ENCODE results near the gene UNKL. TPM values are rescaled to one million over a fixed set of nuclear protein-coding genes. Genes with fewer than 3 reads are reported as not detected.

UNKL gene
- total and polyA plus RNA-seq, 4 donors = 13.2 to 32.5 (median 19.1) TPM

- no peak overlapping the region for H3K4me3 ChIP-seq (ENCODE audit: low read depth, low read length)
- H3K27ac ChIP-seq (ENCODE audit: low read depth, low read length) = no peak overlapping the region
- peaks cover 78% of the 10 kb centered on the region for H3K36me3 ChIP-seq (ENCODE audit: control insufficient read depth, insufficient read depth, low read length)
- H3K4me1 ChIP-seq (ENCODE audit: control insufficient read depth, insufficient read depth, low read length) = peaks cover 27% of the 10 kb centered on the region
- no peaks in the 10 kb centered on the region for H3K27me3 ChIP-seq (ENCODE audit: control insufficient read depth, insufficient read depth, low read length)
- 83% methylated on average over 5 of the region's 10 CpGs for WGBS (ENCODE audit: insufficient coverage)
- no peaks in the 10 kb centered on the region for H3K9me3 ChIP-seq (ENCODE audit: control insufficient read depth, insufficient read depth, low read length)
- DNase-seq (ENCODE audit: low read depth in 4 of 6, low spot score in 6 of 6) = no peak
Measured at GRCh38 chr16:1380195-1380594, 34.3 kb downstream of the UNKL start.

- DNase-seq (ENCODE audit: low read depth in 4 of 6, low spot score in 6 of 6) = peak in 4 of 6 donors; percentile 21 to 51 (median 38)
- H3K27me3 ChIP-seq (ENCODE audit: control insufficient read depth, insufficient read depth, low read length) = no peaks in the 10 kb centered on the region
- no peaks in the 10 kb centered on the region for H3K9me3 ChIP-seq (ENCODE audit: control insufficient read depth, insufficient read depth, low read length)
- peaks cover 78% of the 10 kb centered on the region for H3K36me3 ChIP-seq (ENCODE audit: control insufficient read depth, insufficient read depth, low read length)
- peaks cover 27% of the 10 kb centered on the region for H3K4me1 ChIP-seq (ENCODE audit: control insufficient read depth, insufficient read depth, low read length)
- no peak overlapping the region for H3K27ac ChIP-seq (ENCODE audit: low read depth, low read length)
- WGBS (ENCODE audit: insufficient coverage) = under 1% methylated on average over 74 of the region's 95 CpGs
- H3K4me3 ChIP-seq (ENCODE audit: low read depth, low read length) = peak overlapping the region; percentile 11
Measured at GRCh38 chr16:1379304-1380076, 35.0 kb downstream of the UNKL start.

- no peaks in the 10 kb centered on the region for H3K27me3 ChIP-seq (ENCODE audit: control insufficient read depth, insufficient read depth, low read length)
- peaks cover 27% of the 10 kb centered on the region for H3K4me1 ChIP-seq (ENCODE audit: control insufficient read depth, insufficient read depth, low read length)
- WGBS (ENCODE audit: insufficient coverage) = 11% methylated on average over 31 of the region's 31 CpGs
- no peak overlapping the region for H3K27ac ChIP-seq (ENCODE audit: low read depth, low read length)
- peak overlapping the region; percentile 11 for H3K4me3 ChIP-seq (ENCODE audit: low read depth, low read length)
- DNase-seq (ENCODE audit: low read depth in 4 of 6, low spot score in 6 of 6) = peak in 1 of 6 donors; percentile 20
- H3K9me3 ChIP-seq (ENCODE audit: control insufficient read depth, insufficient read depth, low read length) = no peaks in the 10 kb centered on the region
- H3K36me3 ChIP-seq (ENCODE audit: control insufficient read depth, insufficient read depth, low read length) = peaks cover 78% of the 10 kb centered on the region
Measured at GRCh38 chr16:1378804-1379303, 35.6 kb downstream of the UNKL start.

- Histone ChIP-seq H3K27ac (ENCODE audit: low read depth, low read length) (no peak overlapping the region), H3K27me3 (ENCODE audit: control insufficient read depth, insufficient read depth, low read length) (no peaks in the 10 kb centered on the region), H3K36me3 (ENCODE audit: control insufficient read depth, insufficient read depth, low read length) (peaks cover 72% of the 10 kb centered on the region), H3K4me1 (ENCODE audit: control insufficient read depth, insufficient read depth, low read length) (peaks cover 27% of the 10 kb centered on the region), H3K4me3 (ENCODE audit: low read depth, low read length) (no peak overlapping the region), H3K9me3 (ENCODE audit: control insufficient read depth, insufficient read depth, low read length) (no peaks in the 10 kb centered on the region)
- DNase-seq (ENCODE audit: low read depth in 4 of 6, low spot score in 6 of 6) = no peak
- 90% methylated on average over 21 of the region's 25 CpGs for WGBS (ENCODE audit: insufficient coverage)
Measured at GRCh38 chr16:1378087-1378803, 36.3 kb downstream of the UNKL start.

GRCh38 chr16:1377406-1378010, 37.0 kb downstream of the UNKL start:
- DNase-seq (ENCODE audit: low read depth in 4 of 6, low spot score in 6 of 6) = peak in 1 of 6 donors; percentile 36
- Histone ChIP-seq H3K9me3 (ENCODE audit: control insufficient read depth, insufficient read depth, low read length) (no peaks in the 10 kb centered on the region), H3K27ac (ENCODE audit: low read depth, low read length) (no peak overlapping the region), H3K4me1 (ENCODE audit: control insufficient read depth, insufficient read depth, low read length) (peaks cover 27% of the 10 kb centered on the region), H3K27me3 (ENCODE audit: control insufficient read depth, insufficient read depth, low read length) (no peaks in the 10 kb centered on the region), H3K36me3 (ENCODE audit: control insufficient read depth, insufficient read depth, low read length) (peaks cover 70% of the 10 kb centered on the region), H3K4me3 (ENCODE audit: low read depth, low read length) (no peak overlapping the region)
- WGBS (ENCODE audit: insufficient coverage) = 81% methylated on average over 10 of the region's 10 CpGs

- Histone ChIP-seq H3K36me3 (ENCODE audit: control insufficient read depth, insufficient read depth, low read length) (peaks cover 71% of the 10 kb centered on the region), H3K9me3 (ENCODE audit: control insufficient read depth, insufficient read depth, low read length) (no peaks in the 10 kb centered on the region), H3K4me1 (ENCODE audit: control insufficient read depth, insufficient read depth, low read length) (peaks cover 27% of the 10 kb centered on the region), H3K27ac (ENCODE audit: low read depth, low read length) (no peak overlapping the region), H3K4me3 (ENCODE audit: low read depth, low read length) (no peak overlapping the region), H3K27me3 (ENCODE audit: control insufficient read depth, insufficient read depth, low read length) (no peaks in the 10 kb centered on the region)
- 89% methylated on average over 19 of the region's 19 CpGs for WGBS (ENCODE audit: insufficient coverage)
- DNase-seq (ENCODE audit: low read depth in 4 of 6, low spot score in 6 of 6) = no peak
Measured at GRCh38 chr16:1375741-1376410, 38.6 kb downstream of the UNKL start.

- H3K9me3 ChIP-seq (ENCODE audit: control insufficient read depth, insufficient read depth, low read length) = no peaks in the 10 kb centered on the region
- no peak for DNase-seq (ENCODE audit: low read depth in 4 of 6, low spot score in 6 of 6)
- H3K27me3 ChIP-seq (ENCODE audit: control insufficient read depth, insufficient read depth, low read length) = no peaks in the 10 kb centered on the region
- H3K4me3 ChIP-seq (ENCODE audit: low read depth, low read length) = no peak overlapping the region
- WGBS (ENCODE audit: insufficient coverage) = 96% methylated on average over 19 of the region's 24 CpGs
- peaks cover 27% of the 10 kb centered on the region for H3K4me1 ChIP-seq (ENCODE audit: control insufficient read depth, insufficient read depth, low read length)
- H3K27ac ChIP-seq (ENCODE audit: low read depth, low read length) = no peak overlapping the region
- peaks cover 75% of the 10 kb centered on the region for H3K36me3 ChIP-seq (ENCODE audit: control insufficient read depth, insufficient read depth, low read length)
Measured at GRCh38 chr16:1375298-1375640, 39.2 kb downstream of the UNKL start.

GRCh38 chr16:1374418-1375297, 39.8 kb downstream of the UNKL start:
- Histone ChIP-seq H3K27ac (ENCODE audit: low read depth, low read length) (no peak overlapping the region), H3K36me3 (ENCODE audit: control insufficient read depth, insufficient read depth, low read length) (peaks cover 78% of the 10 kb centered on the region), H3K27me3 (ENCODE audit: control insufficient read depth, insufficient read depth, low read length) (no peaks in the 10 kb centered on the region), H3K4me3 (ENCODE audit: low read depth, low read length) (no peak overlapping the region), H3K9me3 (ENCODE audit: control insufficient read depth, insufficient read depth, low read length) (no peaks in the 10 kb centered on the region), H3K4me1 (ENCODE audit: control insufficient read depth, insufficient read depth, low read length) (peaks cover 21% of the 10 kb centered on the region)
- no peak for DNase-seq (ENCODE audit: low read depth in 4 of 6, low spot score in 6 of 6)
- 92% methylated on average over 46 of the region's 46 CpGs for WGBS (ENCODE audit: insufficient coverage)

Data from spinal cord (tissue), 10 donors.